Lower leg skin (tissue), 4 donors: ENCODE results near the gene TRDN. TPM values are rescaled to one million over a fixed set of nuclear protein-coding genes. Genes with fewer than 3 reads are reported as not detected.

Experiments
- DNase-seq, 2 donors: peaks; one replicate each; pipeline ENCODE4 v3.0.0-alpha.2; 2019; ENCODE audit warnings: low spot score in 2 of 2
- H3K4me3 ChIP-seq: fragments of 200-600 bp; sonication (generic); 2 replicates; pipeline ENCODE4 v1.5.1; 2017; ENCODE audit warnings: mild to moderate bottlenecking, low read depth; ENCODE audit not compliant: poor library complexity, severe bottlenecking
- CTCF ChIP-seq, 3 donors: fragments of 450-650 bp; IDR thresholded peaks; one replicate each; pipeline ENCODE4 v1.5.1; 2016; ENCODE audit warnings: antibody characterized with exemption in 3 of 3, mild to moderate bottlenecking in 3 of 3, moderate library complexity in 2 of 3
- POLR2A ChIP-seq, 2 donors: fragments of 450-650 bp; IDR thresholded peaks; one replicate each; pipeline ENCODE4 v1.6.1; 2016 to 2017; ENCODE audit warnings: antibody characterized with exemption in 2 of 2, mild to moderate bottlenecking in 1 of 2, moderate library complexity in 1 of 2
- WGBS, 2 donors: methylation state at CpG; one replicate each; pipeline ENCODE4 v1.1.5; 2018; 5-methylcytosine and 5-hydroxymethylcytosine counted together
- intact Hi-C: fragments of 100-400 bp; cut with DNase I; formaldehyde crosslinking; loops from one replicate; pipeline ENCODE4 v1.15.0; 2023; ENCODE audit warnings: low total_unique reads
- total RNA-seq, 4 donors: library from RNA; depleted of rRNA; stranded (reverse); fragments of >200 nt; gene quantifications; one replicate each; pipeline ENCODE4 v1.1.0, GENCODE V29; 2016

The TRDN gene
- total RNA-seq, 4 donors from 2014 or later, result 0.06 TPM; not detected in 3

- TF ChIP-seq POLR2A (IDR thresholded peaks at IDR 0.05) (no peak), CTCF (IDR thresholded peaks at IDR 0.05) (no peak)
- WGBS, 2 donors, result 80 to 91% methylated on average over 7 of the region's 7 CpGs
- DNase-seq, result no peak
- H3K4me3 ChIP-seq, result no peak overlapping the region
- intact Hi-C loops, result no loop called here
Measured at GRCh38 chr6:123448306-123448884, 188.4 kb downstream of the TRDN start.

- TF ChIP-seq CTCF (IDR thresholded peaks at IDR 0.05), result no peak
- no peak for TF ChIP-seq POLR2A (IDR thresholded peaks at IDR 0.05)
- WGBS, 2 donors, result 71 to 82% methylated on average over 4 of the region's 4 CpGs
- H3K4me3 ChIP-seq, result no peak overlapping the region
- intact Hi-C loops, result no loop called here
- DNase-seq, result no peak
Measured at GRCh38 chr6:123447315-123447937, 189.3 kb downstream of the TRDN start.

- DNase-seq, result no peak
- TF ChIP-seq POLR2A (IDR thresholded peaks at IDR 0.05) (no peak), CTCF (IDR thresholded peaks at IDR 0.05) (no peak)
- no peak overlapping the region for H3K4me3 ChIP-seq
- intact Hi-C loops, result no loop called here
- 43% methylated on average over 3 of the region's 3 CpGs for WGBS, 2 donors
Measured at GRCh38 chr6:123439371-123439770, 197.4 kb downstream of the TRDN start.

GRCh38 chr6:123434186-123434585 lies 202.6 kb downstream of the TRDN start:
- intact Hi-C loops, result no loop called here
- DNase-seq, result no peak
- H3K4me3 ChIP-seq, result no peak overlapping the region
- TF ChIP-seq POLR2A (IDR thresholded peaks at IDR 0.05) (no peak), CTCF (IDR thresholded peaks at IDR 0.05) (no peak)

GRCh38 chr6:123430970-123431369 lies 205.8 kb downstream of the TRDN start:
- TF ChIP-seq POLR2A (IDR thresholded peaks at IDR 0.05) (no peak), CTCF (IDR thresholded peaks at IDR 0.05) (no peak)
- intact Hi-C loops, result no loop called here
- WGBS, 2 donors, result 43 to 53% methylated on average over 3 of the region's 3 CpGs
- no peak overlapping the region for H3K4me3 ChIP-seq
- no peak for DNase-seq

- no peak overlapping the region for H3K4me3 ChIP-seq
- WGBS, 2 donors, result 74 to 85% methylated on average over 1 of the region's 1 CpG
- intact Hi-C loops, result no loop called here
- DNase-seq, result no peak
- TF ChIP-seq CTCF (IDR thresholded peaks at IDR 0.05) (no peak), POLR2A (IDR thresholded peaks at IDR 0.05) (no peak)
Measured at GRCh38 chr6:123427008-123427407, 209.7 kb downstream of the TRDN start.
